HCT116 (cell line): ENCODE data around the gene ECEL1. TPM values are rescaled to one million over a fixed set of nuclear protein-coding genes. Genes with fewer than 3 reads are reported as not detected.

Experiments
- ATAC-seq: fragments of 200-7000 bp; cut with Tn5 transposase; 2 replicates; pipeline ENCODE4 v1.9.1; 2020; ENCODE audit warnings: mild to moderate bottlenecking, moderate library complexity
- BruUV-seq: library from RNA; stranded (reverse); fragments of 400-500 nt; replicated peaks from 2 replicates; lab custom pipeline; 2021; lab: Mats Ljungman, UMichigan
- CTCF ChIA-PET: fragments of 300-600 bp; sonication (Branson Sonifier 250); formaldehyde crosslinking; loops from one replicate; lab custom pipeline; 2021; ENCODE audit warnings: antibody characterized with exemption; lab: Charles Lee
- POLR2A ChIA-PET: fragments of 300-600, 350-600 bp; sonication (Branson Sonifier 250); formaldehyde crosslinking; loops from one replicate; lab custom pipeline; 2021; ENCODE audit warnings: antibody characterized with exemption; lab: Charles Lee
- RAD21 ChIA-PET, 2 experiments: fragments of 300-600 bp; sonication (Branson Sonifier 250); formaldehyde crosslinking; loops; one replicate each; lab custom pipeline; 2023; ENCODE audit warnings: low total read pairs in 2 of 2; ENCODE audit not compliant: uncharacterized antibody in 2 of 2, unreplicated experiment in 2 of 2, low non-redundant PET in 1 of 2; lab: Charles Lee
- DNase-seq: peaks from one replicate; pipeline ENCODE4 v3.0.0-alpha.2; 2010; ENCODE audit warnings: low read depth, low spot score
- H2AFZ ChIP-seq: fragments of 200-600 bp; shearing (Covaris generic), sonication (generic); 2 replicates; pipeline ENCODE4 v1.6.1; 2017; ENCODE audit warnings: low read depth, mixed run types, mixed read lengths, antibody characterized with exemption, low read length; ENCODE audit not compliant: poor library complexity, severe bottlenecking
- H3K27ac ChIP-seq: 2 replicates; pipeline ENCODE4 v1.5.1; 2012; ENCODE audit warnings: low read depth, low read length
- H3K27me3 ChIP-seq: fragments of 200-600 bp; sonication (generic); 2 replicates; pipeline ENCODE4 v1.6.1; 2016; ENCODE audit warnings: mixed run types, low read length, mixed read lengths; ENCODE audit not compliant: insufficient read depth
- H3K36me3 ChIP-seq, 2 experiments: fragments of 200-500 bp in 1 of 2; fragments of 200-600 bp in 1 of 2; sonication (Bioruptor generic) in 1 of 2; sonication (generic) in 1 of 2; 2 replicates each; pipeline versions ENCODE4 v1.5.1 to v1.6.1; 2014 to 2016; ENCODE audit warnings: low read length in 2 of 2, inconsistent platforms in 1 of 2, mixed read lengths in 1 of 2, mixed run types in 1 of 2; ENCODE audit not compliant: insufficient read depth in 2 of 2, control insufficient read depth in 1 of 2
- H3K4me1 ChIP-seq, 2 experiments: fragments of 200-600 bp in 1 of 2; sonication (generic) in 1 of 2; 2 replicates each; pipeline versions ENCODE4 v1.5.1 to v1.6.1; 2012 to 2017; ENCODE audit warnings: low read length in 2 of 2, inconsistent platforms in 1 of 2, mild to moderate bottlenecking in 1 of 2, mixed read lengths in 1 of 2, mixed run types in 1 of 2, moderate library complexity in 1 of 2; ENCODE audit not compliant: insufficient read depth in 2 of 2, control insufficient read depth in 1 of 2
- H3K4me2 ChIP-seq: fragments of 200-600 bp; sonication (generic); 2 replicates; pipeline ENCODE4 v1.6.1; 2017; ENCODE audit warnings: mixed run types, low read length, mixed read lengths
- H3K4me3 ChIP-seq, 2 experiments: fragments of 200-600 bp in 1 of 2; sonication (generic) in 1 of 2; replicated peaks in 1 of 2; 2 replicates each; pipeline ENCODE4 v1.5.1; 2011 to 2016; ENCODE audit warnings: low read length in 2 of 2, control low read depth in 1 of 2, low read depth in 1 of 2, mild to moderate bottlenecking in 1 of 2, mixed read lengths in 1 of 2, mixed run types in 1 of 2
- H3K79me2 ChIP-seq: fragments of 200-600 bp; sonication (generic); 2 replicates; pipeline ENCODE4 v1.6.1; 2017; ENCODE audit warnings: mild to moderate bottlenecking, mixed run types, low read length, moderate library complexity, mixed read lengths; ENCODE audit not compliant: insufficient read depth
- H3K9ac ChIP-seq: fragments of 200-600 bp; sonication (generic); 2 replicates; pipeline ENCODE4 v1.6.1; 2016; ENCODE audit warnings: low read length, mixed read lengths
- H3K9me2 ChIP-seq: fragments of 200-600 bp; sonication (generic), shearing (Covaris generic); 2 replicates; pipeline ENCODE4 v1.6.1; 2017; ENCODE audit warnings: mixed run types, mild to moderate bottlenecking, moderate library complexity; ENCODE audit not compliant: insufficient read depth
- H3K9me3 ChIP-seq, 2 experiments: fragments of 200-500 bp in 1 of 2; fragments of 200-600 bp in 1 of 2; sonication (Bioruptor generic) in 1 of 2; sonication (generic) in 1 of 2; 2 replicates each; pipeline ENCODE4 v1.6.1; 2014 to 2017; ENCODE audit warnings: low read length in 2 of 2, mixed read lengths in 2 of 2, inconsistent platforms in 1 of 2, low read depth in 1 of 2, mild to moderate bottlenecking in 1 of 2, mixed run types in 1 of 2, moderate library complexity in 1 of 2; ENCODE audit not compliant: control insufficient read depth in 1 of 2, insufficient read depth in 1 of 2
- H4K20me1 ChIP-seq: fragments of 200-600 bp; sonication (generic), shearing (Covaris generic); 2 replicates; pipeline ENCODE4 v1.6.1; 2017; ENCODE audit warnings: mixed run types, mild to moderate bottlenecking, moderate library complexity; ENCODE audit not compliant: insufficient read depth
- CTCF ChIP-seq, 3 experiments: fragments of 200-600 bp in 1 of 3; sonication (generic) in 1 of 3; IDR thresholded peaks in 2 of 3; conservative IDR thresholded peaks in 1 of 3; 2 replicates each; pipeline ENCODE4 v1.5.1; 2012 to 2017; ENCODE audit warnings: low read depth in 2 of 3, low read length in 2 of 3, antibody characterized with exemption in 1 of 3, borderline replicate concordance in 1 of 3, control low read depth in 1 of 3, mild to moderate bottlenecking in 1 of 3, mixed read lengths in 1 of 3, mixed run types in 1 of 3, moderate library complexity in 1 of 3; ENCODE audit not compliant: insufficient read depth in 1 of 3
- EGR1 ChIP-seq: IDR thresholded peaks from 2 replicates; pipeline ENCODE4 v1.6.1; 2012; ENCODE audit warnings: low read depth
- ELF1 ChIP-seq: IDR thresholded peaks from 2 replicates; pipeline ENCODE4 v1.6.1; 2012; ENCODE audit warnings: low read depth, borderline replicate concordance
- JUND ChIP-seq: IDR thresholded peaks from 2 replicates; pipeline ENCODE4 v1.6.1; 2012
- POLR2A ChIP-seq: IDR thresholded peaks from 2 replicates; pipeline ENCODE4 v1.7.0; 2011; ENCODE audit warnings: borderline replicate concordance; ENCODE audit not compliant: insufficient read depth, insufficient read length; ENCODE audit errors: extremely low read depth
- ZBTB33 ChIP-seq: IDR thresholded peaks from 2 replicates; pipeline ENCODE4 v1.6.1; 2011; ENCODE audit warnings: mild to moderate bottlenecking, low read length, moderate library complexity; ENCODE audit not compliant: insufficient replicate concordance; ENCODE audit errors: extremely low read depth
- intact Hi-C: fragments of 100-400 bp; cut with micrococcal nuclease; formaldehyde crosslinking; loops from 2 replicates; pipeline ENCODE4 v1.10.0; 2022
- total RNA-seq: library from RNA; stranded (reverse); gene quantifications from one replicate; pipeline ENCODE4 v1.2.1, GENCODE V29; 2021; ENCODE audit not compliant: unreplicated experiment

ECEL1 gene
- total RNA-seq, 1 experiment from 2014 or later, result not detected

GRCh38 chr2:232492236-232492848, 4.7 kb upstream of the ECEL1 start:
- CTCF ChIA-PET, result no interaction called here
- no TSS peak for BruUV-seq

More at GRCh38 chr2:232492236-232492848, 4.7 kb upstream of the ECEL1 start:
- H2AFZ ChIP-seq, result no peak overlapping the region
- no peaks in the 10 kb centered on the region for H4K20me1 ChIP-seq
- H3K4me3 ChIP-seq, result no peak overlapping the region
- no peak for TF ChIP-seq ZBTB33
- TF ChIP-seq CTCF (IDR thresholded peaks at IDR 0.05 in 2 of 3, conservative IDR thresholded peaks at IDR 0.05 in 1 of 3; ENCODE audit: borderline replicate concordance in 1 of 3, insufficient read depth in 1 of 3, low read depth in 2 of 3, low read length in 2 of 3), result no peak
- no peak for TF ChIP-seq POLR2A
- TF ChIP-seq EGR1, result no peak
- no peak for TF ChIP-seq ELF1
- TF ChIP-seq JUND, result no peak
- no peak overlapping the region for H3K27ac ChIP-seq
- no peaks in the 10 kb centered on the region for H3K27me3 ChIP-seq
- no peaks in the 10 kb centered on the region for H3K79me2 ChIP-seq
- ChIA-PET POLR2A (no interaction called here), RAD21 (no interaction called here)
- intact Hi-C loops, result no loop called here
- H3K9me2 ChIP-seq, result no peaks in the 10 kb centered on the region
- H3K9me3 ChIP-seq, result no peaks in the 10 kb centered on the region
- H3K4me2 ChIP-seq, result no peak overlapping the region
- H3K36me3 ChIP-seq, result no peaks in the 10 kb centered on the region
- DNase-seq, result no peak
- H3K9ac ChIP-seq, result no peak overlapping the region
- H3K4me1 ChIP-seq, result 0 out of 4 replicates have a peak, but pooled peaks cover 0 to 4% of the 10 kb centered on the region in 2 experiments
- ATAC-seq, result no peak
